HG02678 (cell line): Measurements from ENCODE around the gene NOSTRIN.
"Not testable (repeated sequence)": the region's sequence is repeated elsewhere in the genome, so short reads cannot be mapped to it uniquely, and the experiment has no call there.

Source experiments
- ATAC-seq: cut with Tn5 transposase; IDR thresholded peaks from one replicate; pipeline ENCODE4 v1.9.1; 2021; ENCODE audit warnings: mild to moderate bottlenecking, moderate library complexity; ENCODE audit not compliant: unreplicated experiment

The NOSTRIN gene

GRCh38 chr2:168870824-168871223 lies 68.4 kb downstream of the NOSTRIN start:
- not testable (repeated sequence) for ATAC-seq

GRCh38 chr2:168874368-168875054 lies 72.1 kb downstream of the NOSTRIN start:
- no peak for ATAC-seq

- not testable (repeated sequence) for ATAC-seq
These were observed 79.7 kb downstream of the NOSTRIN start for GRCh38 chr2:168882163-168882562.

GRCh38 chr2:168884975-168885374 lies 82.5 kb downstream of the NOSTRIN start:
- ATAC-seq = no peak

- no peak for ATAC-seq
These were observed 87.2 kb downstream of the NOSTRIN start for GRCh38 chr2:168889635-168890005.

- peak; percentile 100 for ATAC-seq
These were observed 87.8 kb downstream of the NOSTRIN start, which contains the start of gene SPC25 for GRCh38 chr2:168890006-168890782. TSS of gene SPC25 (minus strand) at chr2:168890430. CDS start at chr2:168889519, 911 bp downstream.

GRCh38 chr2:168892327-168892726 lies 89.9 kb downstream of the NOSTRIN start:
- ATAC-seq = no peak

- no peak for ATAC-seq
These were observed 91.7 kb downstream of the NOSTRIN start for GRCh38 chr2:168894101-168894500.

GRCh38 chr2:168894720-168895119 lies 92.3 kb downstream of the NOSTRIN start:
- no peak for ATAC-seq

- ATAC-seq = no peak
These were observed 93.3 kb downstream of the NOSTRIN start for GRCh38 chr2:168895771-168896170.

GRCh38 chr2:168896783-168897182 lies 94.3 kb downstream of the NOSTRIN start:
- no peak for ATAC-seq

GRCh38 chr2:168897449-168897848 lies 95.0 kb downstream of the NOSTRIN start:
- ATAC-seq = no peak

- ATAC-seq = no peak
These were observed 98.6 kb downstream of the NOSTRIN start, which contains the start of gene G6PC2 for GRCh38 chr2:168901003-168901402. TSS of gene G6PC2 (plus strand) at chr2:168901291. CDS start at chr2:168901332, 41 bp downstream.

GRCh38 chr2:168903888-168904287 lies 101.5 kb downstream of the NOSTRIN start:
- ATAC-seq = no peak

GRCh38 chr2:168904358-168904757 lies 101.9 kb downstream of the NOSTRIN start:
- no peak for ATAC-seq

GRCh38 chr2:168907940-168908662 lies 105.7 kb downstream of the NOSTRIN start:
- ATAC-seq = no peak

- no peak for ATAC-seq
These were observed 107.9 kb downstream of the NOSTRIN start for GRCh38 chr2:168910330-168910729.

- ATAC-seq = no peak
These were observed 110.0 kb downstream of the NOSTRIN start for GRCh38 chr2:168912466-168912865.

- ATAC-seq = no peak
These were observed 110.5 kb downstream of the NOSTRIN start for GRCh38 chr2:168912901-168913369.

- no peak for ATAC-seq
These were observed 111.1 kb downstream of the NOSTRIN start for GRCh38 chr2:168913495-168913894.
